Stimulated activated CD8-positive, alpha-beta memory T cell treated with anti-CD3 and anti-CD28 coated beads, Interleukin-7, amount 100 ng/mL, for 4 hours (primary cell): Measurements from ENCODE around the gene XDH.

Source experiments
- DNase-seq, 2 donors: peaks; one replicate each; pipeline ENCODE4 v3.0.0-alpha.2; 2020; ENCODE audit warnings: low read depth in 2 of 2

The XDH gene

DNA sequence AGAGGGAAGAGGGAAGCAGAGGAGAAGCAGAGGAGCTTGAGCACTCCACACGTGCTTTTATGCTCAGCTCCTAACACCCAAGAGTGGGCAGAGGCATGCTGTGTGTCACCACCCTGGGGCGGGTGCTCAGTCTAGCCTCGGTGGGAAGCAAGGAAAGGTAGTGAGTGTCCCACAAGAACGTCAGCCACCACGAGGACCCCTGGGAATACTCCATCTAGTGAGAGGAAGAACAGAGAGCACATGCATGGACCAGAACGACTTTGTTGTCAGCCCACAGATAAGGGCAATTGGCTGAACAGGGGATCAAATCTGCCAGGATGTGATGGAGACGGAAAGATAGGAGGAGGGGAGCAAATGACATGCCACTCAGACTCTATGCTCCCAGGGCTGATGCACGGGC, 83.4 kb downstream of the XDH start:
- no peak for DNase-seq

- no peak for DNase-seq
These were observed 85.4 kb downstream of the XDH start for GRCh38 chr2:31329081-31329625.

GRCh38 chr2:31328026-31328425, 86.5 kb downstream of the XDH start:
- no peak for DNase-seq

- no peak for DNase-seq
These were observed 87.0 kb downstream of the XDH start for GRCh38 chr2:31327505-31327904.

DNA sequence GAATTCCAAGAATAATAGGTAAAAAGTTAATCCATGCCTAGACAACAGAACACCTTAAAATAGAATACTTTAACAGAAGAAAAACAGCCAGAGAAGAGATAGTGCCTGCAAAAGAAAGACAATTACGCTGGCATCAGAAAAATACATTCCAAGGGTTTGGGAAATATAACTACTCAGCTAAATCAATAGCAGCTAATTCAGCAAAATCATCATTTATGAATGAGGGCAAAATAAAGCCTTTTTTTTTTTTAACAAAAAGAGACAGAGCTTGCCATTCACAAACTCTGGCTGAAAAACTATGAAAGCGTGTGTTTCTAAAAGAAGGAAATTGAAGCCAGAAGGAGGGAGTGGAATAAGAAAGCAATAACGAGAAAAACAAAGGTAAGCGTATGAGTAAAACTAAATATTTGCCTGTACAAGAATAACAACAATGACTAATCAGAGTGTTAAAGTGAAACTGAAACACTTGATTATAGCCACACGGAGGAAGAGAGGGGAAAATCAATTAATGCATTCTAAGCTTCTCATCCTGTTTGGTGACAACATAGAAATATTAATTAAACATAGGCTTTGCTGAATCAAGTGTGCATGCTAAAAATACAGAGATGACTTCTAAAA, 90.4 kb downstream of the XDH start:
- no peak for DNase-seq

GRCh38 chr2:31322371-31322770, 92.2 kb downstream of the XDH start:
- no peak for DNase-seq

DNA sequence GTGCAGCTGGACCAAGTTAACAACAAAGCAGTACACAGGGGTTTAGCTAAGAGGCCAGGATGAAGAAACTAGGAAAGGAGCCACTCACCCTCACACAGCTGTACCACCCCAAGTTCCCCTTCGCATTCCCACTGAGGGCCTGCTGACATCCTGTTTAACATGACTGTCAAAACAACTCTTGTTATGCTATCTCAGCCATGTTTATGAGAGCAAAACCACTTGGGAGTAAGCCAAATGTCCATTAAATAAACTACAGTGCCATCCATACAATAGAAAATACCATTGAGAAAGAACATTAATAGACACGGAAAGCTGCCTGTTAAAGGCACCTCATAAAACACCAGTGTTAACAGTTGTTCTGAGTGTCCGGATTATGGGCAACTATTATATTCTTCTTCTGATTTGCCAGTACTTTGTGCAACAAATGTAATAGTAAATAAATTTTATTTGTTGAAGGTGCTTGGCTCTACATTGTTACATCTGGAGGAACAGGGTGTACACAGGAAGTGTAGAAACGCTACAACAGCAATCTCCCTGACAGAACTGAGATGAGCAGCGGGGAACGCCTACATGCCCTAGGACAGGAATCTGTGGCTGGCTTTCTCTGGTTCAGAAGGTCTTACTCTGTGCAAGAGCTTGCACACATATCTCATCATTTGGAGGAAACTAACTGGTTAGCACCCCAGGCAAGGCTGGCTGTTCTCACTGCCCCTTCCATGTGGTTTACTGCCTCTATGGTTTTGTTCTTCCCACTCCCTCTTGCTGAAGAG, 95.0 kb downstream of the XDH start:
- DNase-seq, result no peak

DNA sequence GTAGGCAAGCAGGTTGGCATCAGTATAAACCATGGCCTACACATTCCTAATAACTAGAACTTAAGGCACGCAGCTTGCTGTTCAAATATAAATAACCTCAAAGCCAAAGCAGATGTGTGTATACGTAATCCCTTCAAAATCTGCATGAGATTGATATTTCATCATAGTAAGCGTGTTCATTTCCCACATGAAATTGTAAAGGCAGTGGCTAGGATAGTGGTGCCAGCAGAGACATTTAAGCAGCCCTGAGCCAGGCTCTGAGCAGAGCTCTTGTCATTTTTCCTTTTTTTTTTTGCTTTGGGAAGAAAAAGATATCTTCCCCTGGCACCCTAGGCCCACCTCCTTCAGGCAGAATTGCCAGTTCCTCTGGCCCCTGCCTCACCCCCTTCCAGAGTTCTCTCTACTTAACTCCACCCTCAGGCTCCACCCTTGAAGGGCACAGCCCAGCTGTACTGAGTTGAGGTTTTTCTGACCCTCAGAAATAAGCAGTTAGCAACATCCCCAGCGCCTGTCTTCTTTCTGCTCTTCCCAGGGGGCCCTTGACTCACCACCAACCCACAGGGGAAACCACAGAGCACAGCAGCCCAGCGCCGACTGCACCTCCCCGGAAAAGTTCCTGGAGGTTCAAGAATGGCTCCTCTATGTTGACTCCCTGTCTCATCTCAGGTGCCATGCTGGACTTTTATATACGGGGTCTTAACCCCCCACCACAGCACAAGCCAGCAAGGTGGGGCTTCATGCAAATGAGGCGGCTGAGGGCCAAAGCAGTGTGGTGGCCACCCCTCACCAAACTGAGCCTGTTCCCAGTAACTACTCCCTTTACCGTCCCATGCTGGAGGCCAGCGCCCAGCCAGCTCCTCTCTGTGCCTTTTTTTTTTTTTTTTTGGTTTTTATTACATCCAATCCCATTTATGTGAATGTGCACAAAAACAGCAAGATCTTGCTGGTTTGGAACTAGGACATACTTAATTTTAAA, 95.9 kb downstream of the XDH start:
- DNase-seq, result peak in 1 of 2 donors; percentile 25

- DNase-seq, result no peak
These were observed 97.1 kb downstream of the XDH start for GRCh38 chr2:31317396-31317795.

DNA sequence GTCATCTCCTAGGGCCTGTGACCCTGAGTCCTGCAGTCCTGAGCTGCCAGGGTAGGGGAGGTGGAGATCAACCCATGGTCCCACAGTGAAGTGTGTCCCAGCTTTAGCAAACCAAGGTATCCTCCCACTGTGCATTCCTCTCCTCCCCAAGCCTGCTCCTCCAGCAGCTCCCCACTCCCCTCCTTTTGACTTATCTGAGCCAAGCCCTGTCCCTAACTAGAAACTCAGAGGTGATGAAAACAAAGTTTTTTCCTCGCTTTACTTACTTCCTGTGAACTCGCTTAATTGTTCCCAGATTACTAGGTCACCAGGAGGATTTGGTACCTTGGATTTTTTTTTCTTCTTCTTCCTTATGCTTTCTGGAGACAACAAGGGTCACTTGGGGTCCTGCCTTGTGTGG, 99.8 kb downstream of the XDH start:
- no peak for DNase-seq

- no peak for DNase-seq
These were observed 101.6 kb downstream of the XDH start for GRCh38 chr2:31312898-31313297.

DNA sequence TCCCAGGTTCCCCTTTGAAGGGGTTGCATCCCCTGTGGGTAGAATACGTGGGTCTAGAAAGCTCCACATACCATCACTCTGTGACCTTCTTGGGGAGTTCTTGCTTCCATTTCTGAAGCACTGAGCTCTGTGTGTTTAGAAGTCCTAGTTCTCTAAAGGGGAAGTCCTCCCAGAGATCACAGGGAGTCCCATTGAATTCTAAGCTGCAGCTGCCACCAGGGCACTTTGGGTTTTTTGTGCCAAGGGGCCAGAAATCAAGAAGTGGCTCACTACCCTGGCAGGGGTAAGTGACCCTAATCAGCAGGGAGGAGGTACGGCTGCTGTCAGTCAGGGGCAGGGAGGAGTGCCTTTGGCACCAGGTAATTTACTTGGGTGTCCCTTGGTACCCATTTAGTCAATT, 109.7 kb downstream of the XDH start:
- DNase-seq, result no peak

DNA sequence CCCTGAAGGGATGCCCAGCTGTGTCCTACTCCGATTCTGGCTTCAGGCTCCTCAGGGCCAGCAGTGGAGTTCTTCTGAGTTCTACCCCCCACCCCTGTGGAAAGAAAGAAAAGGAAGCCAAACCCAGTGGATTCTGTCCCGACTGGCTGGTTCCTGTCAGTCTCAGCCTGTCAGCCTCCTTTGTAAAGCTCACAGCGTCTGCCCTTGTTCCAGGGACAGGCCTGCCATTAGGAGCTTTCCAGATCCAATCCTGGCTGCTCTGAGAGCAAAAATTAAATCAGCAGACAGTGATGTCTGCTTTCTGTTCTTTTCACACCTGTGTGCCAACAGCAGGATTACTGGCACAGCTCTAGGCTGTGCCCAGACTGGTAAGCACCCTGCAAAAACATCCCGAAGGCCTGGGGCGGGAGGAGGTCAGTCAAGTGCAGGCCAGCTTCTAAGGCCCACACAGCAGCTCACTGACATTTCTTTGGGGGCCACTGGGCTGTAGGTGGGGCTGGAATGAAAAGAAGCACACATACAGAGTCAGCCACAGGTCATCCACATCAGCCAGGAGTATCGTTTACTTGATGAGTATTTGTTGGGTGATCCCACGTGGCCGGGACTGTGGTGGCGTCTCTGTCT, 111.5 kb downstream of the XDH start:
- no peak for DNase-seq

GRCh38 chr2:31300309-31300708, 114.2 kb downstream of the XDH start:
- DNase-seq, result no peak

DNA sequence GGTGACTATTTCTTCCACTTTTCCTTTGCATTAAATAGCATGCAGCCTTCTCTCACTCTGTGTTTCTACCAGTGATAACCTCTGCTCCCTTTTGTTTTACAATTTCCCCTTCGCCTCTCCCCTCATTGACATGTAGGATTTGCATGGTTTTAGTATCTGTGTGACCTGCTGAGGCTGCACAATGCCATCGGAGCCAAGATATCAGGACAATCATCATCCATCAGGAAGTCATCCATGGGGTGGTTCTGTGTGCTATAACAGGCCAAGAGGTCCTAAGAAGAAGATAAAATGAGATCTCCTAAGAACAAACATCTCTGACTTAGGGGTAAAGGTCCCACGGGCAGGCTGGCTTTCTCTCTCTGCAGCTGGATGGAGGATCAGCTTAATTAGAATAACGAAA, 115.0 kb downstream of the XDH start:
- DNase-seq, result no peak

- no peak for DNase-seq
These were observed 116.8 kb downstream of the XDH start for GRCh38 chr2:31297751-31298150.

DNA sequence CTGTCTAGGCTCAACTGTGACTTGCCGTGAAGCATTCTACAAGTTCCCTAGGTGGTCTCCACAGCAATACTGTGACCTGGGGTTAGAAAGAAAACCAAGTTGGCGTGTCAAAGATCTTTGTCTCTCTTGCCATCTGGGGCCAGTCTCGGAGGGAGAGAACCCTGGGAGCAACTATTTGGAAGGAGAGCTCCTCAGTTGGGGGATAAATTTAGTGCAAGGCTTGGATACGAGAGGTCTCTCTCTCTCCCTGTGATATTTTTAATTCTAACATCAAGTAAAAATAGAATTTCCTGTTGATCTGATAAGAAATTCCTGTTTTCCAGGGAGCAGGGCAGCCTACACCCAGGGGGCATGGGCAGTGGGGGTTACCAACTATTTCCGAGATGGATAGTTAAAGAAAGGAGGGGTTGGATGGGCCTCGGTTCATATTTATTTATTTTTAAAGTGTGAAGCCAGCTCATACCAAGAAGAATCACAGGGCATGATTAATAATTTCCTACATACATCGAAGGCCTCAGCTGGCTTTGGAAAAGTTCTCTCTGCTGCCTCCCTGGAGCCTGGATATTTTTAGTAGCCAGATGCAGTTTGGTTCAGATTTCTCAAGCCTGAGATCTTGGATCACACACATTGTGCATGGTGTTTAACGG, 117.8 kb downstream of the XDH start:
- DNase-seq, result no peak

DNA sequence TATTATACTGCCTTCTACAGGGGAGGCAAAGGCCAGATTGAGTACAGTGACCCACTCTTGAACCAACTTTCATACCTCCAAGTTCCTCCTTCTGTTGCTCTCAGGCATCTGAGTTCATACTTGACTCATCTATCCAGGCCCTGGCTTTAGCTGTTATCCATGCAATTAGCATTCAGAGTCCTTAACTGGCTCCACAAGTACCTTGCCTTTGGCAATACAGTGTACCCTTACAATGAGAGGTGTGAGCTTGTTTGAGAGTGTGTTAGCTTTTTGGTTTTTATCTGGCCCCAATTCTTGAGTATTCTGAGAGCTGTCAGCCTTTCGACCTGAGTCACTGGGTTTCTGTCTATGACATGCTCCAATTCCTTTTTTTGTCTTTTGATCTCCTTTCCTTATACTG, 120.3 kb downstream of the XDH start:
- no peak for DNase-seq

DNA sequence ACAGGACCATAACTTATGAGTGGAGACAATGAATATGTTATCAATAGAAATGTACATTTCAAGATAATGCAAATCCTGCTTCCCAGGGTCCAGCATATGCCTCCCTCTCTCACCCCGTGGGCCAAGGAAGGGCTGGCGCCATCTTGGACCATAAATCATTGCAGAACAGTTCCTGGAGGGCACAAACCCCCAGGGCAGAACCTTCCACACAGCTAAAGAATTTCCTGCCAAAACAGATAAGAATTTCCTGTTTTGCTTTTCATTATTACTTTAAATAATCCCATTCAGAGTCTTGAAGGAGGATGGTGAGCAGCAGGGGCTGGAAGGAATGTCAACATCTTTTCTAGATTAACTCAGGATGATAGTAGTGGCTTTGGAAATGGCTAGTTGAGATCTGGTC, 126.9 kb downstream of the XDH start:
- DNase-seq, result no peak

GRCh38 chr2:31286961-31287550, 127.5 kb downstream of the XDH start:
- DNase-seq, result no peak

- DNase-seq, result no peak
These were observed 128.3 kb downstream of the XDH start for GRCh38 chr2:31286230-31286629.
